Effector memory CD8-positive, alpha-beta T cell (primary cell): ENCODE measurements around the gene VSTM1.
"Not testable (repeated sequence)": the region's sequence is repeated elsewhere in the genome, so short reads cannot be mapped to it uniquely, and the experiment has no call there.

ENCODE experiments used
- ATAC-seq: fragments of 150-1000 bp; cut with Tn5 transposase; replicated peaks from 2 replicates; pipeline ENCODE4 v1.10.0; 2021; ENCODE audit warnings: mild to moderate bottlenecking, moderate library complexity
- DNase-seq, 3 experiments: peaks; one replicate each; pipeline ENCODE4 v3.0.0; 2021
- H3K27ac Mint-ChIP-seq, 2 donors: one replicate each; pipeline ENCODE4 v1.8.0; 2022; ENCODE audit warnings: mild to moderate bottlenecking in 2 of 2, mixed read lengths in 2 of 2, moderate library complexity in 2 of 2
- H3K27me3 Mint-ChIP-seq, 2 donors: one replicate each; pipeline ENCODE4 v1.8.0; 2022; ENCODE audit warnings: mixed read lengths in 2 of 2
- H3K36me3 Mint-ChIP-seq: one replicate; pipeline ENCODE4 v1.8.0; 2022; ENCODE audit warnings: mild to moderate bottlenecking, moderate library complexity, mixed read lengths; ENCODE audit not compliant: insufficient read depth
- H3K4me1 Mint-ChIP-seq, 2 donors: one replicate each; pipeline ENCODE4 v1.8.0; 2022; ENCODE audit warnings: low read depth in 2 of 2, mixed read lengths in 2 of 2
- H3K4me3 Mint-ChIP-seq, 2 donors: one replicate each; pipeline ENCODE4 v1.8.0; 2022; ENCODE audit warnings: mild to moderate bottlenecking in 2 of 2, mixed read lengths in 2 of 2, moderate library complexity in 2 of 2
- H3K9me3 Mint-ChIP-seq, 2 donors: one replicate each; pipeline ENCODE4 v1.8.0; 2022; ENCODE audit warnings: mixed read lengths in 2 of 2

The VSTM1 gene

DNA sequence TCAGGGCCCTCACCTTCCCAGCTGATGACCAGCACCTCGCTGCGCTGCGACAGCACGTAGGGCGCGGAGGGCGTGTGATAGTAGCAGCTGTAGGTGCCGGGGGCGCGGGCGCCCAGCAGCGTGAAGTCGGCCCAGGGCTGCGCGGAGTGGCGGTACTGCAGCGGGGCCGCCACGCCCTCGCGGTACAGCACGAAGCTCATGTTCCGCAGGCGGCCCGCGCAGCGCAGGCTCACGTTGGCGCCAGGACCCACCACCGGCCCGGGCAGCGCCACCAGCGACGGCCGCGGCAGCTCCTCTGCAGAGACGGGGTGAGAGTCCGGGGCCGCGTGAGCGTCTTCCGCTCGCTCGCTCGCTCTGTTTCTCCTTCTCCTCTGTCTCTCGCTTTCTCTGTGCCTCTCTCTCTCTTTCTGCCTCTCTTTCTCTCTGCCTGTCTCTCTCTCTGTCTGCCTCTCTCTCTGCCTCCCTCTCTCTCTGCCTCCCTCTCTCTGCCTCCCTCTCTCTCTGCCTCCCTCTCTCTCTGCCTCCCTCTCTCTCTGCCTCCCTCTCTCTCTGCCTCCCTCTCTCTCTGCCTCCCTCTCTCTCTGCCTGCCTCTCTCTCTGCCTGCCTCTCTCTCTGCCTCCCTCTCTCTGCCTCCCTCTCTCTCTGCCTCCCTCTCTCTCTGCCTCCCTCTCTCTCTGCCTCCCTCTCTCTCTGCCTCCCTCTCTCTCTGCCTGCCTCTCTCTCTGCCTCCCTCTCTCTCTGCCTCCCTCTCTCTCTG, 32.3 kb upstream of the VSTM1 start:
- peak overlapping the region; percentile 61 to 85 for H3K4me3 Mint-ChIP-seq
- DNase-seq: peak; percentile 43 to 57 (median 50)
- H3K27me3 Mint-ChIP-seq, H3K9me3 Mint-ChIP-seq: not testable (repeated sequence)
- peaks cover 20% of the 10 kb centered on the region for H3K36me3 Mint-ChIP-seq
- peak; percentile 93 for ATAC-seq
- H3K27ac Mint-ChIP-seq: peak overlapping the region; percentile 93 to 98
- H3K4me1 Mint-ChIP-seq: peaks cover 7 to 11% of the 10 kb centered on the region in 2 donors

DNA sequence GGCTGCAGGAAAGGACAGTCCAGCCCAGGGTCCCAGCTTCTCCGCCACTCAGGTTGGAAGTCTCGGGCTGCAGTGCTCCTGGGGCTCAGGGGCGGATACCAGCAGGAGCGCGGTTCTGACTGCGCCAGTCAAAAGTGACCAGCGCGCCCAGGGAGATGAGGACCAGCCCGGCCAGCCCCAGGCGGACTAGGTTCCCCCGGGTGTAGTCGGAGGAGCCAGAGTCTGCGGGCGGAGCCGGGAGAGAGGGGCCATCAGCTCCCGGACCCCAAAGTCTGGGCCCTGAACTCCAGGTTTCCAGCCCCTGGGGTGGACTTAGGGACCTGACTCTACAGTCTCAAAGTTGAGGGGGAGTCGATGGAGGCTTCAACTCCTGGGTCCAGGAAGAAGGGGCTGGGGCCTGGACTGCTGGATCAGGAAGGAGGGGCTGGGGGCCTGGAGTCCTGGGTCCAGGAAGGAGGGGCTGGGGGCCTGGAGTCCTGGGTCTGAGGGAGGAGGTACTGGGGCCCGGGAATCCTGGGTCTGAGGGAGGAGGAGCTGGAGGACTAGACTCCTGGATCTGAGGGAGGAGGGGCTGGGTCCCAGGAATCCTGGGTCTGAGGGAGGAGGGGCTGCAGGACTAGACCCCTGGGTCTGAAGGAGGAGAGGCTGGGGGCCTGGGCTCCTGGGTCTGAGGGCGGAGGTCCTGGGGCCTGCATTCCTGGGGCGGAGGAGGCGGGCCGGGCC, 31.6 kb upstream of the VSTM1 start:
- no peak for DNase-seq
- H3K9me3 Mint-ChIP-seq: no peaks in the 10 kb centered on the region
- H3K4me1 Mint-ChIP-seq: peaks cover 7 to 11% of the 10 kb centered on the region in 2 donors
- peak overlapping the region; percentile 93 to 98 for H3K27ac Mint-ChIP-seq
- peak overlapping the region; percentile 61 to 85 for H3K4me3 Mint-ChIP-seq
- H3K36me3 Mint-ChIP-seq: peaks cover 20% of the 10 kb centered on the region
- no peak for ATAC-seq
- H3K27me3 Mint-ChIP-seq: peaks cover 0 to 6% of the 10 kb centered on the region in 2 donors

GRCh38 chr19:54094426-54095000, 30.8 kb upstream of the VSTM1 start:
- H3K27ac Mint-ChIP-seq: no peak overlapping the region
- no peaks in the 10 kb centered on the region for H3K9me3 Mint-ChIP-seq
- H3K4me1 Mint-ChIP-seq: peaks cover 7 to 11% of the 10 kb centered on the region in 2 donors
- no peak for DNase-seq
- ATAC-seq: no peak
- peak overlapping the region; percentile 15 to 61 for H3K4me3 Mint-ChIP-seq
- H3K36me3 Mint-ChIP-seq: peaks cover 21% of the 10 kb centered on the region
- peaks cover 0 to 6% of the 10 kb centered on the region in 2 donors for H3K27me3 Mint-ChIP-seq

DNA sequence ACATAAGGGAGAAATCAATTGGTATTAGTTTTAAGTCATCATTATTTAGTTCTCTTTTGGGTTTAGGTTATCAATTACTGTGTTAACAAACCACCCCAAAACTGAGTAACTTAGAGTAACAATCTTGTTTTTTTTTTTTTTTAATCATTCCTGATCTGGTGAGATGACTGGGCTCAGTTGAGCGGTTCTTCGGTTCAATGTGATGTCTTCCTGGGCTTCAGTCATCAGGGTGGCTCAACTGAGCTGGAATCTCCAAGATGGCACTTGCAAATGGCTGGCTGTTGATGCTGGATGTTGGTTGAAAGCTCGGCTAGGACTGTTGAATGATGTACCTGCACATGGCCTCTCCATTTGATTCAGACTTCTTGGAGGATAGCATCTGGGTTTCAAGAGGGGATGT, 20.7 kb upstream of the VSTM1 start:
- Mint-ChIP-seq H3K4me3 (no peak overlapping the region), H3K36me3 (peaks cover 4% of the 10 kb centered on the region), H3K4me1 (no peaks in the 10 kb centered on the region), H3K27ac (no peak overlapping the region), H3K27me3 (peaks cover under 1 to 2% of the 10 kb centered on the region in 2 donors), H3K9me3 (no peaks in the 10 kb centered on the region)
- DNase-seq (no peak), ATAC-seq (no peak)

- no peak within 1 kb of the TSS for H3K4me3 Mint-ChIP-seq
- no peak within 1 kb of the TSS for H3K27ac Mint-ChIP-seq
- no peaks in the 10 kb centered on the region for H3K4me1 Mint-ChIP-seq
- H3K36me3 Mint-ChIP-seq: peaks cover 4% of the 10 kb centered on the region
- no peaks in the 10 kb centered on the region for H3K9me3 Mint-ChIP-seq
- ATAC-seq (no peak), DNase-seq (no peak)
- H3K27me3 Mint-ChIP-seq: peaks cover 11 to 12% of the 10 kb centered on the region in 2 donors
These were observed 17.3 kb upstream of the VSTM1 start, which contains the start of gene TARM1 for GRCh38 chr19:54081032-54081431. Gene TARM1, minus strand, starts transcription at chr19:54081365. Its CDS starts 25 bp downstream, at chr19:54081340.

- Mint-ChIP-seq H3K27ac (no peak overlapping the region), H3K36me3 (no peaks in the 10 kb centered on the region)
These were observed 13.6 kb upstream of the VSTM1 start for GRCh38 chr19:54077334-54077733.

DNA sequence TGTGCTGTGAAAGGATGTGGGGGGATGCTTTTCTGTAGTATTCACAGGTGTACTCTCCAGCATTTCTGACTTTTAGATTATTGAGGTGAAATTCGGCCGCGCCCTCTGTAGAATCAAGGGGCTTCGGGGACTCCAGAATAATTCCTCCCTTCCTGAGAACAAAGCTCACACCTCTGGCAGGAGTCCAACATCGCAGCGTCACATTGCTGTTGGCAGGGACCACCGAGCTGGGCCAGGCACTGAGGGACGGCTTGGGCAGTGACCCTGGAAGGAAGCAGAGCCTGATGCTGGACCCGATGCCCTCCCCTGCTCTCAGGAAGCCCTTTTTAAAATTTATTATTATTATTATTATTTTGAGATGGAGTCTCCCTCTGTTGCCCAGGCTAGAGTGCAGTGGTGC, 11.2 kb upstream of the VSTM1 start:
- Mint-ChIP-seq H3K4me3 (no peak overlapping the region), H3K27me3 (peaks cover 12 to 20% of the 10 kb centered on the region in 2 donors), H3K9me3 (no peaks in the 10 kb centered on the region), H3K36me3 (no peaks in the 10 kb centered on the region), H3K4me1 (no peaks in the 10 kb centered on the region), H3K27ac (no peak overlapping the region)
- DNase-seq: no peak
- no peak for ATAC-seq

More at GRCh38 chr19:54077334-54077733, 13.6 kb upstream of the VSTM1 start:
- no peak for ATAC-seq
- peaks cover 12 to 15% of the 10 kb centered on the region in 2 donors for H3K27me3 Mint-ChIP-seq
- H3K9me3 Mint-ChIP-seq: no peaks in the 10 kb centered on the region
- no peak overlapping the region for H3K4me3 Mint-ChIP-seq
- DNase-seq: no peak
- H3K4me1 Mint-ChIP-seq: no peaks in the 10 kb centered on the region

GRCh38 chr19:54073829-54074228, 10.1 kb upstream of the VSTM1 start:
- Mint-ChIP-seq H3K27me3 (peaks cover 4 to 14% of the 10 kb centered on the region in 2 donors), H3K36me3 (no peaks in the 10 kb centered on the region), H3K9me3 (no peaks in the 10 kb centered on the region), H3K4me3 (no peak overlapping the region), H3K4me1 (no peaks in the 10 kb centered on the region), H3K27ac (no peak overlapping the region)
- no peak for ATAC-seq
- DNase-seq: no peak

DNA sequence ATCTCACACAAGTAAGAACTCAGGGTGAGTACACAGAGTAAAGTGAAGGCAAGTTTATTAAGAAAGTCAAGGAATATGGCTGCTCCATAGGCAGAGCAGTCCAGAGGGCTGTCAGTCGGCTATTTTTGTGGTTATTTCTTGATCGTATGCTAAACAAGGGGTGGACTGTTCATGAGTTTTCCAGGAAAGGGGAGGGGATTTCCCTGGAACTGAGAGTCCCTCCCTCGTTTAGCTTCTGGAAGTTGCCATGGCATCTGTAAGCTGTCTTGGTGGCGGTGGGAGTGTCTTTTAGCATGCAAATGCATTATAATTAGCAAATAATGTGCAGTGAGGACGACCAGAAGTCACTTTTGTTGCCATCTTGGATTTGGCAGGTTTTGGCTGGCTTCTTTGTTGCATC, 5.8 kb upstream of the VSTM1 start:
- Mint-ChIP-seq H3K27ac (no peak overlapping the region), H3K27me3 (peaks cover 18 to 21% of the 10 kb centered on the region in 2 donors), H3K36me3 (no peaks in the 10 kb centered on the region), H3K4me1 (no peaks in the 10 kb centered on the region), H3K4me3 (no peak overlapping the region), H3K9me3 (no peaks in the 10 kb centered on the region)
- no peak for ATAC-seq
- DNase-seq: no peak

GRCh38 chr19:54062643-54063042, 1.1 kb downstream of the VSTM1 start:
- no peak overlapping the region for H3K27ac Mint-ChIP-seq
- no peaks in the 10 kb centered on the region for H3K36me3 Mint-ChIP-seq
- ATAC-seq: no peak

GRCh38 chr19:54047616-54048015, 16.1 kb downstream of the VSTM1 start:
- peaks cover 3% of the 10 kb centered on the region for H3K36me3 Mint-ChIP-seq
- ATAC-seq: no peak
- no peak overlapping the region for H3K27ac Mint-ChIP-seq
- no peak overlapping the region for H3K4me3 Mint-ChIP-seq
- peaks cover 26 to 35% of the 10 kb centered on the region in 2 donors for H3K27me3 Mint-ChIP-seq
- H3K4me1 Mint-ChIP-seq: no peaks in the 10 kb centered on the region
- DNase-seq: no peak
- H3K9me3 Mint-ChIP-seq: no peaks in the 10 kb centered on the region

More at GRCh38 chr19:54062643-54063042, 1.1 kb downstream of the VSTM1 start:
- H3K4me1 Mint-ChIP-seq: no peaks in the 10 kb centered on the region
- no peak for DNase-seq
- no peaks in the 10 kb centered on the region for H3K9me3 Mint-ChIP-seq
- no peak overlapping the region for H3K4me3 Mint-ChIP-seq
- H3K27me3 Mint-ChIP-seq: peaks cover 23 to 63% of the 10 kb centered on the region in 2 donors

- DNase-seq (no peak), ATAC-seq (no peak)
- no peaks in the 10 kb centered on the region for H3K9me3 Mint-ChIP-seq
- peaks cover 3% of the 10 kb centered on the region for H3K36me3 Mint-ChIP-seq
- no peaks in the 10 kb centered on the region for H3K4me1 Mint-ChIP-seq
- no peak overlapping the region for H3K4me3 Mint-ChIP-seq
- no peak overlapping the region for H3K27ac Mint-ChIP-seq
- peaks cover 27 to 41% of the 10 kb centered on the region in 2 donors for H3K27me3 Mint-ChIP-seq
These were observed 17.9 kb downstream of the VSTM1 start for GRCh38 chr19:54045771-54046170.

- Mint-ChIP-seq H3K27me3 (peaks cover 30 to 34% of the 10 kb centered on the region in 2 donors), H3K36me3 (no peaks in the 10 kb centered on the region), H3K27ac (no peak overlapping the region), H3K9me3 (no peaks in the 10 kb centered on the region), H3K4me1 (no peaks in the 10 kb centered on the region), H3K4me3 (no peak overlapping the region)
- ATAC-seq (no peak), DNase-seq (no peak)
These were observed 20.7 kb downstream of the VSTM1 start for GRCh38 chr19:54042989-54043388.
